ENCODE results near the gene FBXL2. TPM values are rescaled to one million over a fixed set of nuclear protein-coding genes. Genes with fewer than 3 reads are reported as not detected.
"Not testable (repeated sequence)": the region's sequence is repeated elsewhere in the genome, so short reads cannot be mapped to it uniquely, and the experiment has no call there.

FBXL2 gene
- total RNA-seq, 4 donors from 2014 or later: 2.2 to 4.1 (median 3.3) TPM

GRCh38 chr3:33398410-33398809 lies 121.2 kb downstream of the FBXL2 start:
- 96% methylated on average over 5 of the region's 5 CpGs for WGBS
- DNase-seq (ENCODE audit: low spot score in 2 of 2): no peak
- Histone ChIP-seq H3K27me3 (no peaks in the 10 kb centered on the region), H3K4me1 (no peaks in the 10 kb centered on the region), H3K27ac (no peak overlapping the region), H3K4me3 (no peak overlapping the region), H3K36me3 (peaks cover 95% of the 10 kb centered on the region), H3K9me3 (no peaks in the 10 kb centered on the region)
- no peak for TF ChIP-seq CTCF (IDR thresholded peaks at IDR 0.05)

GRCh38 chr3:33401781-33402180 lies 124.5 kb downstream of the FBXL2 start:
- 94% methylated on average over 2 of the region's 2 CpGs for WGBS
- H3K36me3 ChIP-seq: peaks cover 87% of the 10 kb centered on the region

GRCh38 chr3:33402936-33403335 lies 125.7 kb downstream of the FBXL2 start:
- Histone ChIP-seq H3K9me3 (no peaks in the 10 kb centered on the region), H3K4me1 (no peaks in the 10 kb centered on the region), H3K36me3 (peaks cover 87% of the 10 kb centered on the region), H3K4me3 (no peak overlapping the region), H3K27me3 (no peaks in the 10 kb centered on the region), H3K27ac (no peak overlapping the region)
- WGBS: 96% methylated on average over 3 of the region's 3 CpGs
- no peak for TF ChIP-seq CTCF (IDR thresholded peaks at IDR 0.05)
- no peak for TF ChIP-seq POLR2A (IDR thresholded peaks at IDR 0.05)
- TF ChIP-seq POLR2AphosphoS5 (IDR thresholded peaks at IDR 0.05): no peak
- DNase-seq (ENCODE audit: low spot score in 2 of 2): no peak

More at GRCh38 chr3:33401781-33402180, 124.5 kb downstream of the FBXL2 start:
- H3K4me1 ChIP-seq: no peaks in the 10 kb centered on the region
- no peaks in the 10 kb centered on the region for H3K27me3 ChIP-seq
- H3K9me3 ChIP-seq: no peaks in the 10 kb centered on the region
- no peak overlapping the region for H3K27ac ChIP-seq
- no peak for DNase-seq (ENCODE audit: low spot score in 2 of 2)
- H3K4me3 ChIP-seq: no peak overlapping the region
- TF ChIP-seq EP300 (IDR thresholded peaks at IDR 0.05) (no peak), POLR2A (IDR thresholded peaks at IDR 0.05) (no peak), CTCF (IDR thresholded peaks at IDR 0.05) (no peak), POLR2AphosphoS5 (IDR thresholded peaks at IDR 0.05) (no peak)

GRCh38 chr3:33403756-33404155 lies 126.5 kb downstream of the FBXL2 start:
- TF ChIP-seq EP300 (IDR thresholded peaks at IDR 0.05): no peak
- TF ChIP-seq CTCF (IDR thresholded peaks at IDR 0.05): no peak
- TF ChIP-seq POLR2AphosphoS5 (IDR thresholded peaks at IDR 0.05): no peak
- no peak for TF ChIP-seq POLR2A (IDR thresholded peaks at IDR 0.05)
- peaks cover 87% of the 10 kb centered on the region for H3K36me3 ChIP-seq
- WGBS: 99% methylated on average over 6 of the region's 6 CpGs
- no peaks in the 10 kb centered on the region for H3K4me1 ChIP-seq
- no peak for DNase-seq (ENCODE audit: low spot score in 2 of 2)
- no peak overlapping the region for H3K4me3 ChIP-seq
- H3K27ac ChIP-seq: no peak overlapping the region
- H3K9me3 ChIP-seq: no peaks in the 10 kb centered on the region
- no peaks in the 10 kb centered on the region for H3K27me3 ChIP-seq

GRCh38 chr3:33410816-33411215 lies 133.6 kb downstream of the FBXL2 start:
- not testable (repeated sequence) for H3K4me3 ChIP-seq; H3K9me3 ChIP-seq; H3K27ac ChIP-seq; H3K4me1 ChIP-seq; H3K27me3 ChIP-seq; DNase-seq (ENCODE audit: low spot score in 2 of 2)
- 96% methylated on average over 3 of the region's 3 CpGs for WGBS
- H3K36me3 ChIP-seq: peaks cover 81% of the 10 kb centered on the region

- no peak overlapping the region for H3K4me3 ChIP-seq
- no peak overlapping the region for H3K27ac ChIP-seq
- H3K4me1 ChIP-seq: no peaks in the 10 kb centered on the region
- 92% methylated on average over 3 of the region's 3 CpGs for WGBS
- TF ChIP-seq CTCF (IDR thresholded peaks at IDR 0.05) (no peak), POLR2AphosphoS5 (IDR thresholded peaks at IDR 0.05) (no peak), EP300 (IDR thresholded peaks at IDR 0.05) (no peak), POLR2A (IDR thresholded peaks at IDR 0.05) (no peak)
- no peak for DNase-seq (ENCODE audit: low spot score in 2 of 2)
- no peaks in the 10 kb centered on the region for H3K27me3 ChIP-seq
- no peaks in the 10 kb centered on the region for H3K9me3 ChIP-seq
- peaks cover 52% of the 10 kb centered on the region for H3K36me3 ChIP-seq
These were observed 139.9 kb downstream of the FBXL2 start for GRCh38 chr3:33417066-33417673.

Measured in suprapubic skin (tissue), 4 donors.